ENCODE measurements around the gene CPM. TPM values are rescaled to one million over a fixed set of nuclear protein-coding genes. Genes with fewer than 3 reads are reported as not detected.

The CPM gene
- total RNA-seq, 4 donors from 2014 or later, result 233 to 478 (median 301) TPM

Small RNA genes within 50 kb of the gene (small RNA-seq; reads per million reads assigned to genes)
- gene AC025423.5, result not detected
- not detected for gene RNU7-4P

Other genes with a start within 250 kb of the CPM start
- gene NUP107, start 246.2 kb downstream of the CPM start, total RNA-seq, result 10 to 100 TPM; 27.1 to 48.9 (median 29.8) TPM
- 1 to 10 TPM; 2.8 to 6.9 (median 3.7) TPM for gene SLC35E3, start 187.0 kb downstream of the CPM start, total RNA-seq
- gene MDM2, start 125.0 kb downstream of the CPM start, total RNA-seq, result 10 to 100 TPM; 44.3 to 84.2 (median 70.1) TPM

All from omental fat pad (tissue), 4 donors.